GM19438 (cell line): ENCODE data around the gene MT1E.
"Not testable (repeated sequence)": the region's sequence is repeated elsewhere in the genome, so short reads cannot be mapped to it uniquely, and the experiment has no call there.

ENCODE experiments used
- ATAC-seq: cut with Tn5 transposase; IDR thresholded peaks from one replicate; pipeline ENCODE4 v1.9.1; 2021; ENCODE audit warnings: low read depth; ENCODE audit not compliant: unreplicated experiment

MT1E gene

DNA sequence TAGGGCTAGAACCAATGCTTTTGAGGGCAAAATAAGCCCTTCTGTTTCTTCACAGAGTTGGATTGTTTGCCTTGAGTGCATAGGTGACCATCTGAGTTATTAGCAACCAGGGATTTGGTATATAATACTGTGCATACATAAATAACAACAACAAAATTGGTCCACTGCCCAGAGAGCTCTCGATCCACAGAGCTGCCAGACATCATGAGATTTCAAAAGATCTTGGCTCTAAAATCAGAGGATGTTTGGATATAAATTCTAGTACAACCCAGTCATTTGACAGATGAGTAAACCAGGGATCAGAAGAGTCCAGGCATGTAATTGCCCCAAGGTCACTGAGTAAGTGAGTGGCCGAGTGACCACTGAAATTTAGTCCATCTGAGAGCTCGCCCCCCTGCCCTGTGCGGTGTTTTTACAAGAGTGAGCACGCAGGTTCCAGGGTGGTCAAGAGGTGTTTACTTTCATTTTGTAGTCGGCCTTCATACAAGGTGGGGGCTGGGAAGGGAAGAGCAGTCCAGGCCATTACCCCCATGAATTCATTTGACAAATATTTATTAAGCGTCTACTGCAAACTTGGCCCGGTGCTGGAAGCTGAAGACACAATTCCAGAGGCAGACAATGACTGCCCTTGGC lies 19.0 kb upstream of the MT1E start:
- ATAC-seq: no peak

DNA sequence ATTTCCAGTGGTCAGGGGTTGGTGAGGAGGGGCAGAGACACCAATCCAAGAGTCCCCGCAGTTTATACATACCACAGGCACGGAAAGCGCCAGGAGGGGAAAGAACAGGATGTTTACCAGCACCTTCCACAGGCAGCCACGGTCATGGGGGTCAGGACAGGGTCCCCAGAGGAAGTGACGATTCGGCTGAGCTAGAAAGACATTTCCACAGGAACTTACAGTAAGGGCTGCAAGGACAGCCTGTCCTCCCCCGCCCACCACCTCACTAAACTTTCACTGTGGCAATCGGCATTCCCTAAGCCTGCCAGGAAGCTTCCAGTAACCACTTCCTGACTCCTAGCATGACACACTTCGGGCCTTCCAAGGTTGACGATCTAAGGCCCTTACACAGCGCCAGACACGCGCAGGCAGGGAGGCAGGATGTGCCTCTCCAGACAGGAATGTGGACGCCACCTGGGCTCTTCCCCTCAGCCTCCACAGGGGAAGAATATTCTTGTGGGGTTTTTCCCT lies 18.4 kb upstream of the MT1E start:
- no peak for ATAC-seq

DNA sequence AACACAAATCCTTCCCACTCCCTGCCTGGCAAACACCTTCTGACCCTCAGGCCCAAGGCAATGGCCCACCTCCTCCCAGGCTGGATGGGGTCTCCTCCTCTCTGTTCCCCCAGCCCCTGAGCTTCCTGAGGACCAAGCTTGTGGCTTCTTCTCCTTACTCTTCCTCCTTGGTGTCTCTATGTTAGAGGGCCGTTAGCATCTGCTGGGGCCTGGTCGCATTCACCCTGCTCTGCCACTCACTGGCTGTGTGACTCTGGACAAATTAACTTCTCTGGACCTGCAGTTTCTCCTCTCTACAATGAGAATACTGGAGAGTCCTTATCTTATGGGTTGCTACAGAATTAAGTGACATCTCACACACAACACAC lies 17.9 kb upstream of the MT1E start:
- ATAC-seq: no peak

DNA sequence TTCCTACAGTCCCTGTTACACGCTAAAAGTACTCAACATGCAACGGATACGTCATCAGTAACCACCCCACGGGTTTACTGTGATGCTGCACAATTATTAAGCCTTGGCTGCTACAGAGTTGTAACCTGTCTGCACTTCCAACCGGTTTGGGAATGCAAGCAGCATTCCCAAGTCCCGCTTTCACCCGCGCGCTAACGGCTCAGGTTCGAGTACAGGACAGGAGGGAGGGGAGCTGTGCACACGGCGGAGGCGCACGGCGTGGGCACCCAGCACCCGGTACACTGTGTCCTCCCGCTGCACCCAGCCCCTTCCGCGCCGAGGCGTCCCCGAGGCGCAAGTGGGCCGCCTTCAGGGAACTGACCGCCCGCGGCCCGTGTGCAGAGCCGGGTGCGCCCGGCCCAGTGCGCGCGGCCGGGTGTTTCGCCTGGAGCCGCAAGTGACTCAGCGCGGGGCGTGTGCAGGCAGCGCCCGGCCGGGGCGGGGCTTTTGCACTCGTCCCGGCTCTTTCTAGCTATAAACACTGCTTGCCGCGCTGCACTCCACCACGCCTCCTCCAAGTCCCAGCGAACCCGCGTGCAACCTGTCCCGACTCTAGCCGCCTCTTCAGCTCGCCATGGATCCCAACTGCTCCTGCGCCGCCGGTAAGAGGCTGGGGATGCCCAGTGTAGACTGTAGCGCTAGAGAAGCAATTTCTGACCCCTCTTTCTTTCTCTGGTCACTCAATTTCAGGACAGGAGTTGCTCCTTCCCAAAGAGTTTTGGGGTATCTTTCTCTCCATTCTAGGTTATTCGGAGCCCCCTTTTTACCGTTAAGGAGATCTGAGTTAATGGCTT lies 17.3 kb upstream of the MT1E start, which contains the start of gene MT2A:
TSS of gene MT2A (plus strand) at position 542 of the 833 bp plus-strand sequence. CDS start at position 614, 72 bp downstream.
- ATAC-seq: peak; percentile 82

DNA sequence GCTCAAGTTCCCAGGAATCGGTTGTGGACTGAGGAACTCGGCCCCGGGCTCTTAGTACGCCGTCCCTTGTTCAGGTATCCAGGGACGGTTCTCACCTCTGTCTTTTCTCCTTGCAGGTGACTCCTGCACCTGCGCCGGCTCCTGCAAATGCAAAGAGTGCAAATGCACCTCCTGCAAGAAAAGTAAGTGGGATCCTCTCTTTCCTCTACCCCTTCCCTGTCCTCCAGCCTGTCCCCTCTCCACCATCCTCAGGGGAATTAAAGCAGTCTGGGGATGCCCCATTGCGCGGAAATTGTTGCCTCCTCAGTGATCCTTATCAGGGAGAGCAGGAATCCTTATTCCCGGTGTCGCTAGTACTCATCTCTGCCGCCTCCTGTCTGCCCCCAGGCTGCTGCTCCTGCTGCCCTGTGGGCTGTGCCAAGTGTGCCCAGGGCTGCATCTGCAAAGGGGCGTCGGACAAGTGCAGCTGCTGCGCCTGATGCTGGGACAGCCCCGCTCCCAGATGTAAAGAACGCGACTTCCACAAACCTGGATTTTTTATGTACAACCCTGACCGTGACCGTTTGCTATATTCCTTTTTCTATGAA lies 16.6 kb upstream of the MT1E start:
- no peak for ATAC-seq

DNA sequence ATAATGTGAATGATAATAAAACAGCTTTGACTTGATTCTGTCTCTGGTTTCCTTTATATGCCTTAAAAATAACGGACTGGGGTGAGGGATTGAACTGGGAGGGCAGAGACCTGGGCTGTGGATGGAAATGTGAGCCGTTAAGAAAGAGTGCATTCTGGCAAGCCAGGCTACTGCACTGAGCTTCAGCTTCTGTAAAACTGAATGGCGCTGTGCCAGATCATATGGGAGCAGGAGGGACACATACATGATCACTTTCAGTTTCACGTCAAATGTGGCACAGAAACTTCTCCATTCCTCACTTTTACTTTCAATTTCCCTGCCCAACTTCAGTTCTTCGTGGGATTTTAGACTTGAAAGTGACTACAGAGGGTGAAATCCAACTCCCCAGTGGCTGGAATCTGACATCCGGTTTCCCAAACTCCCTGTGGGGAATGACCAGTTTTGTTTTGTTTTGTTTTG lies 16.1 kb upstream of the MT1E start:
- ATAC-seq: peak; percentile 45

DNA sequence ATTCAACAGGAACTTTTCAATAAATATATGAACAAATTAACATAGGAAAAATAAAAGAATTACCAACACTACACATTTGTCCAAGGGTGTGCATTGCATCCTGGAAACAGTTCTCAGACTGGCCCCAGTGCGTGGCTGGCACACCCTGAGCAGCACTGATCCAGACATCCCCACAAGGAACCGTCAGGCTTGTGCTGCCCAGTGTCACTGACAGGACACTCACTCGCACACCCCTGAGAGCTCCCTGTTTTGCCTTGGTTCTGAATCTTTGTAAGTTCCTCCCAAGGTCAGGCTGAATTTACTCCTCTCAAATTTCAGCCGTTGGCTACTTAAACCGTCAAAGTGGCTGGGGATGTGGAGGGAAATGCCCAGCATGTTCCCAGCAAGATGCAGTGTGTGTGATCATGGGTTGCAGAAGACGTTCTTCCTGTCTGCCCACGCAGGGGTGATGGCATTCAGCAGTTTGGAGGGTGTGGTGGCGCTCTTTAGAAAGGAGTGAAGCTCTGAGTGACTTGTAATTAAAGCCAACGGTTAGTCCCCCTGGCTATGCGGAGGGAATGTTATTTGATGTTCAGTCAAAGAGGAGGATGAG lies 15.5 kb upstream of the MT1E start:
- no peak for ATAC-seq

DNA sequence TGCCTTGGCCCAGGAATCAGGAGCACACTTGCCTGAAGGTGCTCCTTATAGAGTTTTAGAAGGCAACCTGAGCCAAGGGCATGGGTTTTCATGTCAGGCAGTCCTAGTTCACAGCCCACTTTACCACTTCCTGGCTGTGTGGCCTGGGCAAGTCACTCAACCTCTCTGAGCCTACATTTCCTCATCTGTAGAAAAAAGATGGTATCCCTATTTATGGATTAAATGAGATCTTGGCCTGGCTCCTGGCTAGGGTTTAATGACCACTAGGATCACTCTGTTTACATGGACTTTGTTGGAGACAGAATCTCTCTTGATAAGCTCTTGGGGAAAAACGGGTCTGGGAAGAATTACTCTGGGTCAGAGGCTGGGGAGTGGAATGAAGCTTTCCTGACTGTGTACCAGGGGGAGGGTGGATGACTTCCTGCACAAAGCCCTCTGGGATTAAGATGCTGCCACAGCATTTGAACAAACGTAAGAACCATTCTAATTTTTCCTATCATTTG lies 14.9 kb upstream of the MT1E start:
- no peak for ATAC-seq

DNA sequence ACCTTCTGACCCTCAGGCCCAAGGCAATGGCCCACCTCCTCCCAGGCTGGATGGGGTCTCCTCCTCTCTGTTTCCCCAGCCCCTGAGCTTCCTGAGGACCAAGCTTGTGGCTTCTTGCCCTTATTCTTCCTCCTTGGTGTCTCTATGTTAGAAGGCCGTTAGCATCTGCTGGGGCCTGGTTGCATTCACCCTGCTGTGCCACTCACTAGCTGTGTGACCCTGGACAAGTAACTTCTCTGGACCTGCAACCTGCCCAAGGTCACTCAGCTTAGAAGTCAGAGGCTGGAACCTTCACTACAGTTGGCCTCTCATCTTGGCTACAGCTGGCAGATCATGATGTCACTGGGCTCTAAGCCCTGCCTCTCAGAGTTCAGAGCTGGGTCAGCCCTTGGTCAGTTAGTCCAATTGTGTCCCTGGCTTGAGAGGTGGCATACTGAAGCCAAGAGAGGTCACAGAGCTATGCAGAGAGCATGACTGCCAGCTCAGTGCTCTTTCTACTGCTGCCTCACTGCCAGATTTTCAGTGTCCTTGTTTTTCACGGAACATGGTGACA lies 14.2 kb upstream of the MT1E start:
- ATAC-seq: no peak

DNA sequence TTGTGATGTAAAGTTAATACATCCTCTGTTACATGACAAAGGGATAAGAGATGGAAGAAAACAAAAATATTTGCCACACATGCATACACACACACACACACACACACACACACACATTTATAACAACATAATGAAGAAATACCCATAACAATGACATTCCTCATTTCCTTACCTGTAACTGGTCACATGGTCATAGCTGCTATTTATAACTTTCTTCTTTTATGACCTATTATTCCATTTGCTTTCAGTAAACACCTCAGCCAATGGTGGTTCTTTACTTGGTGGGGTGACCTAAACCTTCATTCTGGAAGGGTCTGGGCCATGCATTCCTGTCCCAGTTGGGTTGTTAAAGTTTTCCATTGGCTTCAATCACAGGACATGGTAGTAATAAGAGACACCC lies 11.9 kb upstream of the MT1E start:
- ATAC-seq: no peak

DNA sequence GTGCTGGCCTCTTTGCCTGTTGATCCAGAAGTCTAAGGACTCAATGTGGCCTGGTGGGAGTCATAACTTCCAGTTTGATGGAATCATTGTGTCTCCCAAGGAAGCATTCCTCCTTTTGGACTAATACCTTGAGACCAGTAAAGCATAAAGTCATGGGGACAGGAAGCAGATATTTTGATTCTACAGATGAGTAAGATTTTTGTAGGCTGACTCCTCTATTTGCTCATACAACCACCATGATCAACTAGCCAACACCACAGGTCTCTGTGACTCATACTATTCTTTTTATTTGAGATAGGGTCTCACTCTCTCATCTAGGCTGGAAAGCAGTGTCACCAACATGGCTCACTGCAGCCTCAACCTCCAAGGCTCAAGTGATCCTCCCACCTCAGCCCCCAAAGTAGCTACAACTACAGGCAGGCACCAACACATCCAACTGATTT lies 11.0 kb upstream of the MT1E start:
- no peak for ATAC-seq

DNA sequence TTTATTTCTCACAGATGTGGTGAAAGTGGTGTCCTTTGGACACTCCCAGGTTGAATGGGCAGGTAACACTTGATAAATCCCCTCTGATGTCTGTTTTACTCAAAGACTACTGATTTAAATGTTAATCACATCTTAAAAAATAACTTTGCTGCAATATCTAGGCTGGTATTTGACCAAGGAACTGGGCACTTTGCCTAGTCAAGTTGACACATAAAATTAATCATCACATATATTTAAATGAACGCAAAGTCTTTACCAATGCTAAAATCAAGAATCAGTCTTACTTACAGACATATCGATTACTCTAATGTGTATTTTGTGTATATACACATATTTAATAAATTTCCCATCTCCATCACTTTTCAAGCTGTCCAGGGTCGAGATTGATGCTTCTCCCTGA lies 10.2 kb upstream of the MT1E start:
- ATAC-seq: no peak

DNA sequence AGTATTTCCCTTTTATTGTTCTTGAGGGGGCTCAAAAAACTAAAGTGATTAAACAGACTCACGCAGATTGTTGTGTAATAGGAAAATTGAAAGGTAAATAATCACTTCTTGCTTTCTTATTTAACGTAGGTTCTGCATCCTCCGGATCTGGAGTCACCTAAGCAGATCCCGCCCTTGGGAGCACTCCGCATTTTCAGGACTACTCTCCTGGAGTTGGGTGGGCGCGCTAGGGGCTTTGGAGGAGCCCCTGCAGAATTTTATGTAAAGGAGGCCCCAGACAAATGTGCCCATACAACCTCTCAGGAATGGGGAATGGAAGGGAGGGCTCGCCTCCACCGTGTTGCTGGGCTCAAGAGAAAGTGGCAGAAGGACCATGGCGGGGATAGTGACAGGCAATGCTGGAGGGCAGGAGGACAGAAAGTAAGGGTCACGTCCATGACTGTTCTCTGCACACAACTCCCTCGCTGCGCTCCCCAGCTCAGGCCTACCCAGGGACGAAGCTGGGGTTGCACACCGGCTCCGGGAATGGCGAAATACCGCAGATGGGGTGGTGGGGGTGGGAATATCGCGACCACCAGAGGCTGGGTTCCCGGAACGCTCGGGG lies 8.9 kb upstream of the MT1E start:
- ATAC-seq: no peak

DNA sequence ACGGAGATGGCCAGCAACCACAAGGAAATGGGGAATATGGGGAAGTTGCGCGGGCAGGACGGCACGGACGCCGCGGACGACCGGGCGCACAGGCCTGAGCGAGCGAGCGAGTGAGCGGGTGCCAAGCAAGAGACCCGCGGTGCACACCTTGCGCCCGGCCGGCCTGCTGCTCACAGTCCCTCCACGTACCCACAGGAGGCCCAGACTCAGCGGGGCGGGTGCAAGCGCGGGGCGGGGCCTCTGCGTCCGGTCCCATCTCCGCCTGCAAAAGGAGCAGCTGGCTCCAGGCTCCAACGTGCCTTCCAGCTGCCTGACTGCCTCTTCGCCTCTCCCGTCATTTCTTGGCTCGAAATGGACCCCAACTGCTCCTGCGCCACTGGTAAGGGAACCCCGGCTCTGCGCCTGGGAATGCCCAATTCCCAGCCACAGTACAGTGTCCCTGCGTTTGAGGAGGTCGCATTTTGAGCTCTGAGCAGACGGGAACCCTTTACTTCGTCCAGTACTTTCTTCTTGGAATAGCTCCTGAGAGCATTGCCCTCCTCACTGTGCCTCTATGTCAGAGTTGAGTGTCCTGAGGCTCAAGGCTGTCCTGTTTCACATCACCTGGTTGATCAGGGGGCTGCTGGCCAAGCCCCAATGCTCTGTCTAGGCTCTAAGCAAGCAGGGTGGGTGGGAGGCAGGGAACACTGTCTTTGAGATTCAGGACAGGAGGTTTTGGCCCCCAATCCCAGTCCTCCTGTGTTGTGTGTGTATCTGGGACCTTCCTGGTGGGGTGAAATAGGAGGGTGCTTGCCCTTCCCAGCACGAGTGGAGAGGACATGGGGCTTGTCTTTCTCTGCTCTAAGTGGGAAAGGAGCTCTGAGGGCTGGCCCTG lies 8.1 kb upstream of the MT1E start:
- no peak for ATAC-seq

DNA sequence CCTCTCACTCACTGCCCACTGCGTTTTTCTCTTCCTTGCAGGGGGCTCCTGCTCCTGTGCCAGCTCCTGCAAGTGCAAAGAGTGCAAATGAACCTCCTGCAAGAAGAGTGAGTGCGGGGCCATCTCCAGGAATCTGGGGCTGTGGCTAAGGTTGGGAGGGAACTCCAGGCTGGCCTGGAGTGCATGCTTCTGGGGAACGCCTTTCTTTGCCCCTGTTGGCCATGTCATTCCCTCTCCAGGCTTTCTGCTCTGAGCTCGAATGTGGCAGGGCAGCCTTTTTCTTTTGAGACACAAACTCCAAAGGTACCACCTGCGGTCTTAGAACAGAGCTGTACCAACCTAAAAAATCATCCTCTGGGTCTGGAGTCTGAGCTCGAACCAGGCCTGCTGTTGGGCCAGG lies 7.4 kb upstream of the MT1E start:
- no peak for ATAC-seq

DNA sequence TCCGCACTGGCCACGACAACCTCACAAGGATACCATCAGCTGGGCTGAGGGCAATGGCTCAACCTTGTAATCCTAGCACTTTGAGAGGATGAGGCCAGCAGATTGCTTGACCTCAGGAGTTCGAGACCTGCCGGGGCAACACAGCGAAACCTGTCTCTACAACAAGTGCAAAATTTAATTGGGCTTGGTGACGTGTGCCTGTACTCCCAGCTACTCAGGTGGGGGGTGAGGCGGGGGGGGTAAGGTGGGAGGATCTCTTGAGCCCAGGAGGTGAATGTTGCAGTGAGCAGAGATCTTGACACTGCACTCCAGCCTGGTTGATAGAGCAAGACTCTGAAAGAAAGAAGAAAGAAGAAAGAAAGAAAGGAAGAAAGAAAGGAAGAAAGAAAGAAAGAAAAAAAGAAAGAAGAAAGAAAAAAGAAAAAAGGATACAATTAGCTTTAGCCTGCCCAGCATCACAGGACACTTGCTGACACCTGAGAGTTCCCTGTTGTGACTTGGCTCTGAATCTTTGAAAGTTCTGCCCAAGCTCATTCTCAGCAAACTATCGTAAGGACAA lies 5.2 kb upstream of the MT1E start:
- no peak for ATAC-seq

DNA sequence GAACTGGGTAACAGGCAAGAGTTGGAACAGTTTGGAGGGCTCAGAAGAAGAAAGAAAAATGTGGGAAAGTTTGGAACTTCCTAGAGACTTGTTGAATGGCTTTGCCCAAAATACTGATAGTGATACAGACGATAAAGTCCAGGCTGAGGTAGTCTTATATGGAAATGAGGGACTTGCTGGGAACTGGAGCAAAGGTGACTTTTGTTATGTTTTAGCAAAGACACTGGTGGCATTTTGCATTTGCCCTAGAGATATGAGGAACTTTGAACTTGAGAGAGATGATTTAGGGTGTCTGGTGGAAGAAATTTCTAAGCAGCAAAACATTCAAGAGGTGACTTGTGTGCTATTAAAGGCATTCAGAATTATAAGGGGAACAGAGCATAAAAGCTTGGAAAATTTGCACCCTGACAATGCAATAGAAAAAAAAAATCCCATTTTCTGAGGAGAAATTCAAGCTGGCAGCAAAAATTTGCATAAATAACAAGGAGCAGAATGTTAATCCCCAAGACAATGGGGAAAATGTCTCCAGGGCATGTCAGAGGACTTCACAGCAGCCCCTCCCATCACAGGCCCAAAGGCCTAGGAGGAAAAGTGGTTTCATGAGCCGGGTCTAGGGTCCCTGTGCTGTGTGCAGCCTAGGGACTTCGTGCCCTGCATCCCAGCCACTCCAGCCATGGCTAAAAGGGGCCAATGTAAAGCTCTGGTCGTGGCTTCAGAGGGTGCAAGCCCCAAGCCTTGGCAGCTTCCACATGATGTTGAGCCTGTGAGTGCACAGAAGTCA lies 3.7 kb upstream of the MT1E start:
- ATAC-seq: not testable (repeated sequence)

DNA sequence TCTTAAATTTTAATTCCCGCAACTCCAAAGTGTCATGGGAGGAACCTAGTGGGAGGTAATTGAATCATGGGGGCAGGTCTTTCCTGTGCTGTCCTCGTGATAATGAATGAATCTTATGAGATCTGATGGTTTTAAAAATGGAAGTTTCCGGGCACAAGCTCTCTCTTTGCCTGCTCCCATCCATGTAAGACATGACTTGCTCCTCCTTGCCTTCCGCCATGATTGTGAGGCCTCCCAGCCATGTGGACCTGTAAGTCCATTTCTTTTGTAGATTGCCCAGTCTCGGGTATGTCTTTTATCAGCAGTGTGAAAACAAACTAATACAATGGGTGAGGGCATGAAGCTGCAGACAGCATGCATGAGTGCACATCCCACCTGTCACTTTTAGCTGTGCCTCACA lies 2.4 kb upstream of the MT1E start:
- ATAC-seq: not testable (repeated sequence)
